PC-9 (cell line): ENCODE measurements around the gene RETREG1. TPM values are rescaled to one million over a fixed set of nuclear protein-coding genes. Genes with fewer than 3 reads are reported as not detected.
A peak's percentile ranks its signal among the peaks of the same experiment; 100 is the strongest.

ENCODE experiments used
- BruUV-seq: library from RNA; stranded (reverse); fragments of 400-500 nt; replicated peaks from 2 replicates; lab custom pipeline; 2021; lab: Mats Ljungman, UMichigan
- CTCF ChIA-PET: fragments of 300-600 bp; sonication (Branson Sonifier 250); formaldehyde crosslinking; loops from one replicate; lab custom pipeline; 2022; ENCODE audit warnings: antibody characterized with exemption; lab: Charles Lee
- POLR2A ChIA-PET: fragments of 300-600 bp; sonication (Branson Sonifier 250); formaldehyde crosslinking; loops from one replicate; lab custom pipeline; 2022; ENCODE audit warnings: antibody characterized with exemption; ENCODE audit not compliant: unreplicated experiment; lab: Charles Lee
- DNase-seq, 2 experiments: peaks; one replicate each; pipeline versions ENCODE4 v3.0.0 to v3.0.0-alpha.2; 2015 to 2022; ENCODE audit warnings: mixed read lengths in 1 of 2
- H2AFZ ChIP-seq: fragments of 200-600 bp; sonication (generic); 2 replicates; pipeline ENCODE4 v1.8.1; 2017; ENCODE audit warnings: antibody characterized with exemption
- H3F3A ChIP-seq: fragments of 200-600 bp; sonication (generic); 2 replicates; pipeline ENCODE4 v1.8.1; 2017; ENCODE audit warnings: antibody characterized with exemption, mild to moderate bottlenecking, low read depth; ENCODE audit not compliant: insufficient read depth
- H3K27ac ChIP-seq: fragments of 200-600 bp; sonication (generic); 2 replicates; pipeline ENCODE4 v1.6.1; 2016; ENCODE audit warnings: mixed run types
- H3K27me3 ChIP-seq: fragments of 200-600 bp; sonication (generic); 2 replicates; pipeline ENCODE4 v1.6.1; 2016; ENCODE audit warnings: low read depth, mixed run types; ENCODE audit not compliant: insufficient read depth
- H3K36me3 ChIP-seq: fragments of 200-600 bp; sonication (generic); 2 replicates; pipeline ENCODE4 v1.6.1; 2016; ENCODE audit warnings: low read depth, mixed run types
- H3K4me1 ChIP-seq: fragments of 200-600 bp; sonication (generic); replicated peaks from 2 replicates; pipeline ENCODE4 v1.6.1; 2016; ENCODE audit warnings: mixed run types; ENCODE audit not compliant: insufficient read depth
- H3K4me2 ChIP-seq: fragments of 200-600 bp; sonication (generic); 2 replicates; pipeline ENCODE4 v1.6.1; 2017; ENCODE audit warnings: mixed run types
- H3K4me3 ChIP-seq: fragments of 200-600 bp; sonication (generic); 2 replicates; pipeline ENCODE4 v1.6.1; 2016; ENCODE audit warnings: mixed run types
- H3K79me2 ChIP-seq: fragments of 200-600 bp; sonication (generic); 2 replicates; pipeline ENCODE4 v1.6.1; 2017; ENCODE audit warnings: low read depth, mixed run types
- H3K9me2 ChIP-seq: fragments of 200-600 bp; sonication (generic); 2 replicates; pipeline ENCODE4 v1.8.1; 2017; ENCODE audit warnings: mild to moderate bottlenecking; ENCODE audit not compliant: insufficient read depth
- H3K9me3 ChIP-seq: fragments of 200-600 bp; sonication (generic); 2 replicates; pipeline ENCODE4 v1.8.1; 2016; ENCODE audit warnings: low read depth; ENCODE audit not compliant: insufficient read depth
- H4K20me1 ChIP-seq: fragments of 200-600 bp; sonication (generic); 2 replicates; pipeline ENCODE4 v1.8.1; 2017; ENCODE audit not compliant: insufficient read depth
- CTCF ChIP-seq: fragments of 200-600 bp; sonication (generic); conservative IDR thresholded peaks from 2 replicates; pipeline ENCODE4 v1.6.1; 2017; ENCODE audit warnings: mixed run types, antibody characterized with exemption, mild to moderate bottlenecking, moderate library complexity
- EZH2 ChIP-seq: fragments of 200-600 bp; sonication (generic); IDR thresholded peaks from 2 replicates; pipeline ENCODE4 v1.8.0; 2017; ENCODE audit warnings: antibody characterized with exemption, low read depth
- intact Hi-C: fragments of 100-400 bp; cut with micrococcal nuclease; formaldehyde crosslinking; loops from one replicate; pipeline ENCODE4 v1.10.0; 2022; ENCODE audit not compliant: unreplicated experiment
- total RNA-seq: library from RNA; stranded (reverse); gene quantifications from 2 replicates; pipeline ENCODE4 v1.2.3, GENCODE V29; 2021

Gene RETREG1
- total RNA-seq, 1 experiment from 2014 or later = 9.7 TPM

- intact Hi-C loops = no loop called here
- Histone ChIP-seq H3K4me1 (peaks cover 8% of the 10 kb centered on the region; the same call in 1 of the 2 replicates), H3K4me3 (no peak overlapping the region), H3K4me2 (no peak overlapping the region), H3K9me3 (no peaks in the 10 kb centered on the region), H3F3A (no peaks in the 10 kb centered on the region), H4K20me1 (no peaks in the 10 kb centered on the region), H3K9me2 (no peaks in the 10 kb centered on the region; the same call in 1 of the 2 replicates), H3K79me2 (no peaks in the 10 kb centered on the region), H3K27ac (no peak overlapping the region), H3K36me3 (no peaks in the 10 kb centered on the region), H2AFZ (no peak overlapping the region), H3K27me3 (peaks cover 70% of the 10 kb centered on the region)
- DNase-seq = no peak
- TF ChIP-seq CTCF (no peak), EZH2 (no peak)
- ChIA-PET CTCF (no interaction called here), POLR2A (no interaction called here)
- BruUV-seq = no TSS peak
These were observed 1.5 kb upstream of the RETREG1 start for GRCh38 chr5:16618138-16618897.

- CTCF ChIA-PET = no interaction called here
- Histone ChIP-seq H3K9me3 (no peaks in the 10 kb centered on the region), H2AFZ (no peak overlapping the region), H3K79me2 (no peaks in the 10 kb centered on the region), H4K20me1 (no peaks in the 10 kb centered on the region), H3K4me3 (peak overlapping the region; percentile 67; the same call in 1 of the 2 replicates), H3K36me3 (no peaks in the 10 kb centered on the region), H3K27me3 (peaks cover 68% of the 10 kb centered on the region), H3K9me2 (no peaks in the 10 kb centered on the region; the same call in 1 of the 2 replicates), H3K4me2 (peak overlapping the region; percentile 86), H3K27ac (no peak overlapping the region), H3K4me1 (peaks cover 8% of the 10 kb centered on the region; the same call in 1 of the 2 replicates), H3F3A (no peaks in the 10 kb centered on the region)
- DNase-seq = no peak
- no TSS peak for BruUV-seq
- TF ChIP-seq EZH2 (no peak), CTCF (no peak)
- POLR2A ChIA-PET = no interaction called here
- intact Hi-C loops = no loop called here
These were observed 624 bp upstream of the RETREG1 start for GRCh38 chr5:16617274-16617968.

- H3K4me1 ChIP-seq = peaks cover 8% of the 10 kb centered on the region; the same call in 1 of the 2 replicates
These were observed 859 bp downstream of the RETREG1 start for GRCh38 chr5:16615741-16616535.

More at GRCh38 chr5:16615741-16616535, 859 bp downstream of the RETREG1 start:
- no peaks in the 10 kb centered on the region for H4K20me1 ChIP-seq
- no peaks in the 10 kb centered on the region for H3K9me3 ChIP-seq
- no peak overlapping the region for H3K27ac ChIP-seq
- peak overlapping the region; percentile 67; the same call in 1 of the 2 replicates for H3K4me3 ChIP-seq
- no peaks in the 10 kb centered on the region for H3K36me3 ChIP-seq
- CTCF ChIA-PET = no interaction called here
- POLR2A ChIA-PET = no interaction called here
- H3K79me2 ChIP-seq = no peaks in the 10 kb centered on the region
- no peak for TF ChIP-seq CTCF
- TF ChIP-seq EZH2 = no peak
- no peaks in the 10 kb centered on the region; the same call in 1 of the 2 replicates for H3K9me2 ChIP-seq
- peak overlapping the region; percentile 72 for H2AFZ ChIP-seq
- DNase-seq = peak in 1 of 2 experiments; percentile 3
- no peaks in the 10 kb centered on the region for H3F3A ChIP-seq
- intact Hi-C loops = no loop called here
- H3K4me2 ChIP-seq = peak overlapping the region; percentile 86
- H3K27me3 ChIP-seq = peaks cover 53% of the 10 kb centered on the region
- BruUV-seq = no TSS peak
